Smooth muscle cell (in vitro differentiated cells): Measurements from ENCODE around the gene PARP6. TPM values are rescaled to one million over a fixed set of nuclear protein-coding genes. Genes with fewer than 3 reads are reported as not detected.

Experiments used
- DNase-seq: peaks from one replicate; lab custom pipeline; 2025; ENCODE audit not compliant: unreplicated experiment; lab: John Stamatoyannopoulos, UW
- H2AFZ ChIP-seq: fragments of 200-600 bp; sonication (generic); 2 replicates; pipeline ENCODE4 v1.6.0; 2016; ENCODE audit warnings: antibody characterized with exemption, low read depth, mild to moderate bottlenecking
- H3F3A ChIP-seq: fragments of 200-600 bp; sonication (generic); 2 replicates; pipeline ENCODE4 v1.6.0; 2017; ENCODE audit warnings: antibody characterized with exemption, low read depth
- H3K27ac ChIP-seq: fragments of 200-600 bp; sonication (generic); 2 replicates; pipeline ENCODE4 v1.5.1; 2016; ENCODE audit warnings: low read depth, mild to moderate bottlenecking
- H3K27me3 ChIP-seq: fragments of 200-600 bp; sonication (generic); 2 replicates; pipeline ENCODE4 v1.6.1; 2016; ENCODE audit warnings: low read depth, mild to moderate bottlenecking
- H3K36me3 ChIP-seq: fragments of 200-600 bp; sonication (generic); 2 replicates; pipeline ENCODE4 v1.5.1; 2016; ENCODE audit warnings: low read depth
- H3K4me1 ChIP-seq: fragments of 200-600 bp; sonication (generic); 2 replicates; pipeline ENCODE4 v1.5.1; 2016; ENCODE audit warnings: low read depth
- H3K4me2 ChIP-seq: fragments of 200-600 bp; sonication (generic); 2 replicates; pipeline ENCODE4 v1.6.0; 2016; ENCODE audit warnings: mild to moderate bottlenecking
- H3K4me3 ChIP-seq: fragments of 200-600 bp; sonication (generic); 2 replicates; pipeline ENCODE4 v1.5.1; 2016; ENCODE audit warnings: mild to moderate bottlenecking
- H3K79me2 ChIP-seq: fragments of 200-600 bp; sonication (generic); 2 replicates; pipeline ENCODE4 v1.6.0; 2016; ENCODE audit warnings: low read depth, mild to moderate bottlenecking
- H3K9ac ChIP-seq: fragments of 200-600 bp; sonication (generic); 2 replicates; pipeline ENCODE4 v1.6.0; 2016; ENCODE audit warnings: low read depth
- H3K9me3 ChIP-seq: fragments of 200-600 bp; sonication (generic); replicated peaks from 2 replicates; pipeline ENCODE4 v1.5.1; 2016; ENCODE audit warnings: low read depth
- H4K20me1 ChIP-seq: fragments of 200-600 bp; sonication (generic); 2 replicates; pipeline ENCODE4 v1.6.0; 2016; ENCODE audit warnings: low read depth
- CTCF ChIP-seq: fragments of 200-600 bp; sonication (generic); IDR thresholded peaks from 2 replicates; pipeline ENCODE4 v1.5.1; 2017; ENCODE audit warnings: borderline replicate concordance, mild to moderate bottlenecking, antibody characterized with exemption; ENCODE audit not compliant: insufficient read depth, poor library complexity, severe bottlenecking
- WGBS: methylation state at CpG from one replicate; pipeline ENCODE4 v1.1.7; 2016; ENCODE audit warnings: low lambda C conversion rate; 5-methylcytosine and 5-hydroxymethylcytosine counted together
- polyA plus RNA-seq: library from polyadenylated mRNA; unstranded; fragments of >200 nt; fragmentation: Nextera tagmentation; extraction: Ambion mirVana; gene quantifications from 2 replicates; pipeline ENCODE4 v1.2.1, GENCODE V29; 2016
- total RNA-seq: library from RNA; depleted of rRNA; stranded (reverse); fragments of >200 nt; gene quantifications from 2 replicates; pipeline ENCODE4 v1.2.3, GENCODE V29; 2014

PARP6 gene
- total and polyA plus RNA-seq, 2 experiments from 2014 or later = 29.2 to 40.3 TPM

GRCh38 chr15:72284781-72285180 is 12.4 kb upstream of the PARP6 start:
- 91% methylated on average over 1 of the region's 1 CpG for WGBS
- Histone ChIP-seq H4K20me1 (no peaks in the 10 kb centered on the region), H2AFZ (no peak overlapping the region), H3K4me1 (no peaks in the 10 kb centered on the region), H3K9ac (no peak overlapping the region), H3K4me2 (no peak overlapping the region), H3F3A (no peaks in the 10 kb centered on the region), H3K36me3 (no peaks in the 10 kb centered on the region), H3K79me2 (no peaks in the 10 kb centered on the region), H3K4me3 (no peak overlapping the region), H3K9me3 (no peaks in the 10 kb centered on the region), H3K27ac (no peak overlapping the region), H3K27me3 (no peaks in the 10 kb centered on the region)
- DNase-seq = no peak
- no peak for TF ChIP-seq CTCF

- Histone ChIP-seq H3F3A (no peaks in the 10 kb centered on the region), H3K27me3 (peaks cover 9% of the 10 kb centered on the region), H3K36me3 (no peaks in the 10 kb centered on the region), H3K27ac (no peak overlapping the region), H3K9me3 (no peaks in the 10 kb centered on the region), H2AFZ (no peak overlapping the region), H3K4me1 (no peaks in the 10 kb centered on the region), H3K4me3 (no peak overlapping the region), H4K20me1 (no peaks in the 10 kb centered on the region), H3K79me2 (no peaks in the 10 kb centered on the region), H3K4me2 (no peak overlapping the region), H3K9ac (no peak overlapping the region)
- DNase-seq = no peak
- TF ChIP-seq CTCF = no peak
- WGBS = 81% methylated on average over 3 of the region's 3 CpGs
Observed at GRCh38 chr15:72281713-72282112, 9.4 kb upstream of the PARP6 start.

- 79% methylated on average over 2 of the region's 2 CpGs for WGBS
- H4K20me1 ChIP-seq = no peaks in the 10 kb centered on the region
Observed at GRCh38 chr15:72280751-72281150, 8.4 kb upstream of the PARP6 start.

More at GRCh38 chr15:72280751-72281150, 8.4 kb upstream of the PARP6 start:
- H3K36me3 ChIP-seq = no peaks in the 10 kb centered on the region
- no peaks in the 10 kb centered on the region for H3K9me3 ChIP-seq
- H3K4me2 ChIP-seq = no peak overlapping the region
- no peak overlapping the region for H3K9ac ChIP-seq
- TF ChIP-seq CTCF = no peak
- H3K27ac ChIP-seq = no peak overlapping the region
- H2AFZ ChIP-seq = no peak overlapping the region
- no peaks in the 10 kb centered on the region for H3K79me2 ChIP-seq
- no peak overlapping the region for H3K4me3 ChIP-seq
- no peak for DNase-seq
- peaks cover 9% of the 10 kb centered on the region for H3K27me3 ChIP-seq
- no peaks in the 10 kb centered on the region for H3F3A ChIP-seq
- no peaks in the 10 kb centered on the region for H3K4me1 ChIP-seq
